ENCODE results near the gene ZSCAN10. TPM values are rescaled to one million over a fixed set of nuclear protein-coding genes. Genes with fewer than 3 reads are reported as not detected.
A peak's percentile ranks its signal among the peaks of the same experiment; 100 is the strongest.

Gene ZSCAN10
- total and polyA plus RNA-seq, 2 of the 13 experiments (the other 11 are each of a cell fraction or from before 2014, with no cell fraction given), result not detected

GRCh38 chr16:3042376-3042775 lies 56.7 kb downstream of the ZSCAN10 start (continued):
- TF ChIP-seq DMTF1 (CRISPR knock-in tag; IDR thresholded peaks at IDR 0.05) (no peak), KDM1A (CRISPR knock-in tag; IDR thresholded peaks at IDR 0.05) (0 out of 2 replicates have a peak, but pooled peaks have one; percentile 41), NCOA1 (CRISPR knock-in tag; IDR thresholded peaks at IDR 0.05) (no peak), ZNF720 (CRISPR knock-in tag; IDR thresholded peaks at IDR 0.05) (no peak), ZFP41 (CRISPR knock-in tag; IDR thresholded peaks at IDR 0.05; ENCODE audit: borderline replicate concordance) (no peak), POLR2AphosphoS5 (IDR thresholded peaks at IDR 0.05; ENCODE audit: low read depth, low read length) (no peak), CEBPG (CRISPR knock-in tag; IDR thresholded peaks at IDR 0.05) (peak; percentile 82), SOX6 (IDR thresholded peaks at IDR 0.05) (no peak), SOX6 (CRISPR knock-in tag; IDR thresholded peaks at IDR 0.05) (peak; percentile 33; the same call in 1 of the 2 replicates), NR2F1 (CRISPR knock-in tag; IDR thresholded peaks at IDR 0.05) (0 out of 4 replicates have a peak, but pooled peaks of 1 of the 2 experiments have one; percentile 13), ZFX (CRISPR knock-in tag; IDR thresholded peaks at IDR 0.05; ENCODE audit: low read depth) (no peak), CEBPB (IDR thresholded peaks at IDR 0.05; ENCODE audit: borderline replicate concordance, low read depth, low read length) (0 out of 2 replicates have a peak, but pooled peaks have one; percentile 7), THYN1 (CRISPR knock-in tag; IDR thresholded peaks at IDR 0.05; ENCODE audit: borderline replicate concordance, low read depth) (no peak), RBM39 (IDR thresholded peaks at IDR 0.05; ENCODE audit: low read depth, low read length, poor library complexity, severe bottlenecking) (no peak), ZNF572 (CRISPR knock-in tag; IDR thresholded peaks at IDR 0.05) (no peak), ZBTB1 (CRISPR knock-in tag; IDR thresholded peaks at IDR 0.05; ENCODE audit: borderline replicate concordance) (no peak), ZNF17 (CRISPR knock-in tag; IDR thresholded peaks at IDR 0.05) (no peak)
